Rectal smooth muscle tissue (tissue), 1 donor: ENCODE results near the gene MCEMP1.

Experiments used
- H3K27ac ChIP-seq: one replicate; pipeline ENCODE4 v1.7.0; 2013; ENCODE audit warnings: low read depth, low read length, inconsistent platforms
- H3K27me3 ChIP-seq: one replicate; pipeline ENCODE4 v1.7.0; 2013; ENCODE audit warnings: low read length; ENCODE audit not compliant: control insufficient read depth, insufficient read depth
- H3K36me3 ChIP-seq: one replicate; pipeline ENCODE4 v1.7.0; 2013; ENCODE audit warnings: low read length; ENCODE audit not compliant: control insufficient read depth, insufficient read depth
- H3K4me1 ChIP-seq: one replicate; pipeline ENCODE4 v1.7.0; 2013; ENCODE audit warnings: low read length; ENCODE audit not compliant: control insufficient read depth, insufficient read depth
- H3K4me3 ChIP-seq: one replicate; pipeline ENCODE4 v1.7.0; 2013; ENCODE audit warnings: low read length
- H3K9ac ChIP-seq: one replicate; pipeline ENCODE4 v1.7.0; 2013; ENCODE audit warnings: low read length

The MCEMP1 gene, protein sequence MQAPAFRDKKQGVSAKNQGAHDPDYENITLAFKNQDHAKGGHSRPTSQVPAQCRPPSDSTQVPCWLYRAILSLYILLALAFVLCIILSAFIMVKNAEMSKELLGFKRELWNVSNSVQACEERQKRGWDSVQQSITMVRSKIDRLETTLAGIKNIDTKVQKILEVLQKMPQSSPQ

DNA sequence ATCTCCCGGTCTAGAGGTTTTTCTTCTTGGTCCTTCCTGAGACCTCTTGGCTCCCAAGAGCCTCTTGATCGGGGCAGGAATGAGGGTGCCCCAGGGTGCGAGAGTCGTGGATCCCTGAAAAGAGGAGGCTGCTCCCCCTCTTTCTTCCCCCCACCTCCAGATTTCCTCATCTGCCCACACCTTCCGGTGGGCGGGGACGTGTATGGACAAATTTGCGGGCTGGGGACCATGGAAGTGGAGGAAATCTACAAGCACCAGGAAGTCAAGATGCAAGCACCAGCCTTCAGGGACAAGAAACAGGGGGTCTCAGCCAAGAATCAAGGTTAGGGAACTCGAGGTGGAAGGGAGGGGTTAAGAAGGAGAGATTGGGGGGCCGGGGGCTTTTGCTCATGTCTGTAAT, at the start of gene MCEMP1:
Gene MCEMP1 (plus strand): TSS at position 237 of the 400 bp plus-strand sequence. CDS start 31 bp downstream, at position 268.
- no peaks in the 10 kb centered on the region for H3K27me3 ChIP-seq

DNA sequence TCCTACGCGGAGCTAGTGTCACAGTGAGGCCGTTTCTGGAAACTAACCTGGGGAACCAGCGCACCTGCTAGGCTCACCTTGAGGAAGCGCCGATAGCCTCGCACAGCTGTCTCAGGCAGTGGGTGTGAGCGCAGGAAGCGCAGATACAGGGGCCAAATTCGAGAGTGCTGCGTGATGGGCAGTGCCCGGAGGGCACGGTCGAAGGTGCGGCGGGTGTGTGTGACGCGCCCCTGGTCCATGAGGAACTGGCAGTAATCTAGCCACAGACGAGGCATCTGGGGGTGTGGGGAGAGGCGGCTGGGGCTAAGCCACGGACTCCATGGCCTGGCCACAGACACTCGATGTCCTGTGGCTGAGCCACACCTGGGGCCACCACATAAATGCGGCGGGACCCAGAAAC, 49.7 kb upstream of the MCEMP1 start:
- Histone ChIP-seq H3K27ac (no peak overlapping the region), H3K4me1 (peaks cover 10% of the 10 kb centered on the region), H3K27me3 (no peaks in the 10 kb centered on the region), H3K4me3 (no peak overlapping the region), H3K9ac (no peak overlapping the region), H3K36me3 (peaks cover 23% of the 10 kb centered on the region)

More for the DNA sequence above, at the start of gene MCEMP1:
- Histone ChIP-seq H3K36me3 (peaks cover under 1% of the 10 kb centered on the region), H3K9ac (no peak within 1 kb of the TSS), H3K4me3 (no peak within 1 kb of the TSS), H3K4me1 (peaks cover 2% of the 10 kb centered on the region), H3K27ac (no peak within 1 kb of the TSS)

DNA sequence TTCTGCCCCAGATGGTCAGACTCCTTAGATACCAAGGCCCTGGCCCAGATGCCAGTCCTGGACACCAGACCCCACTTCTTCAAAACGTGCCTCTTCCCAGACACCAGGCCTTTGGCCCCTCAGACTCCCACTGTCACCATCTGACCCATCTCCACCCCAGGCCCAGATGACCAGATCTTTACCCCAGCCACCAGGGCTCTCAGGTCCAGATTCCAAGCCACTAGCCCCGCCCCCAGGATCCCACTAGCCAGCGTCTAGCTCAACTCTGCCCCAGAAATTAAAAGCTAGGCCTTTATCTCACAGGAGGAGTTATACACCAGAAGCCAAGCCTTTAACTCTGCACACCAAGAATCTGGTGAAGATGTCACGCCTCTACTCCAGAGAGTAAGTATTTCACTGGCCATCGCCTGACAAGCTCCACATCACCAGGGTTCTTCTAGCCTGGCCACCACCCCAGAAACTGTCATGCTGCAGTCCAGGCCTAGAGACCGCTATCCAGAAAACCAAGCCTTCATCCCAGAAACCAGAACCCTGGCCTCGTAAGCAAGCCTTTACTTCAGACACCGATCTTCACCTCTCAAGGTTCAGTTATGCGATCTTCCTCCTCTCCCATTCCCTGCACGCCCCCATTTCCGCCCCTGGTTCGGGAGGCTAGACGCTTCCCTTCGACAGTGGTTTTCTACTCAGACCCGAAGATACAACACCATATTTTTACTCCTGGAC, 48.1 kb upstream of the MCEMP1 start:
- Histone ChIP-seq H3K27ac (peak overlapping the region; percentile 79), H3K9ac (peak overlapping the region; percentile 84), H3K36me3 (peaks cover 9% of the 10 kb centered on the region), H3K4me1 (peaks cover 10% of the 10 kb centered on the region), H3K4me3 (peak overlapping the region; percentile 95), H3K27me3 (no peaks in the 10 kb centered on the region)

DNA sequence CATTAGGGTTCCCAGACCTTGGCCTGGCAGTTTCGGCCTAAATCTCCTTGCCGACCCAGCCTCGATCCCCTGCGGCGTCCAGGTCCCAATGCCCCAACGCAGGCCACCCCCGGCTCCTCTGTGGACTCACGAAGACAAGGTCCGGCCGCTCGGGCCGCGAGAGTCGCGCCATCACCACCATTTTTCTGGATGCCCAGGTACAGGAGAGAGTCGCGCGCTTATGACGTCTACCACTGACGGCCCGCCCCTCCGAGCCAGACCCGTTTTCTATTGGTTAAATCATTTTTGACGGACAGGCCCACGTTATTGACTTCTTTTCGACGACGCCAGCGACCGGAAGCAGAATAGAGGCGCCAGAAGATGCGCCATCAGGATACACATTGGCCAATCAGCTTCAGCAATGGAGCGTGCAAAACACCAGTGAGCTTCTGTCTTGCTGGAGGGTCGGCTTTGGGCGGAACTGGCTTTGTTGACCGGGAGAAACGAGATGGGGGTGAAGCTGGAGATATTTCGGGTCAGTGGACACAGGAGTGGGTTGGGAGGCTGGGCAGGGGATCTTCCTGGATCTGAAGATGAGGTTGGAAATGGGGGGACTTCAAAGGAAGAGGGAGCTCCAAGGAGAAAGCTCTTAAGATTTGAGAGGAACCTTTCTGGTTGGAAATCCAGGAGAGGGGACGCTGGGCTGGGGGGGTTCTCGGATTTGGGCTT, 47.4 kb upstream of the MCEMP1 start, which contains the start of the genes PET100 and XAB2:
Gene PET100 (plus strand): TSS at position 447 of the 708 bp plus-strand sequence. CDS start 41 bp downstream, at position 488.
Gene XAB2 (minus strand): TSS at position 199 of the 708 bp plus-strand sequence. CDS start 18 bp downstream, at position 181.
- H3K27me3 ChIP-seq = no peaks in the 10 kb centered on the region
- peak within 1 kb of the TSS; percentile 84 for H3K9ac ChIP-seq
- peak within 1 kb of the TSS; percentile 79 for H3K27ac ChIP-seq
- H3K36me3 ChIP-seq = peaks cover 7% of the 10 kb centered on the region
- peaks cover 10% of the 10 kb centered on the region for H3K4me1 ChIP-seq
- H3K4me3 ChIP-seq = peak within 1 kb of the TSS; percentile 95

DNA sequence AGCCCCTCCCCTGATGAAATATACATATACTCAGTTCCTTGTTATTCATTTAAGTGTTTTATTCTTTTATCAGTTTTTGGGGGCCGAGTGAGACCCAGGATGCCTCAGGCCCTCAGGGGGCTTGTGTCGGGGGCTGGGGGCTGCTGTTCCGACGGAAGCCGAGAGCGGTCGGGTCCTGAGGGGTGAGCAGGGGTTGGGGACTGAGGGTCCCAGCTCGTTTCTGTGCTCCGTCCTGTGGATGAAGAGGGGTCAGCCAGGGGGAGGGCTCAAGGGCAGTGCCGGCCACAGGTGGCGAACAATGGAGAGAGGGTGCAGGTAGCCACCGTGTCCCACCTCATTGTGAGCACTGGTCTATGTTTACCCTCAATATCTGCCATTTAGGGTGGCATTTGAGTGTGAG, 45.3 kb upstream of the MCEMP1 start:
- H3K4me1 ChIP-seq = peaks cover 10% of the 10 kb centered on the region
- peaks cover 5% of the 10 kb centered on the region for H3K36me3 ChIP-seq
- H3K4me3 ChIP-seq = no peak overlapping the region
- no peak overlapping the region for H3K27ac ChIP-seq
- H3K9ac ChIP-seq = no peak overlapping the region
- peaks cover 3% of the 10 kb centered on the region for H3K27me3 ChIP-seq

DNA sequence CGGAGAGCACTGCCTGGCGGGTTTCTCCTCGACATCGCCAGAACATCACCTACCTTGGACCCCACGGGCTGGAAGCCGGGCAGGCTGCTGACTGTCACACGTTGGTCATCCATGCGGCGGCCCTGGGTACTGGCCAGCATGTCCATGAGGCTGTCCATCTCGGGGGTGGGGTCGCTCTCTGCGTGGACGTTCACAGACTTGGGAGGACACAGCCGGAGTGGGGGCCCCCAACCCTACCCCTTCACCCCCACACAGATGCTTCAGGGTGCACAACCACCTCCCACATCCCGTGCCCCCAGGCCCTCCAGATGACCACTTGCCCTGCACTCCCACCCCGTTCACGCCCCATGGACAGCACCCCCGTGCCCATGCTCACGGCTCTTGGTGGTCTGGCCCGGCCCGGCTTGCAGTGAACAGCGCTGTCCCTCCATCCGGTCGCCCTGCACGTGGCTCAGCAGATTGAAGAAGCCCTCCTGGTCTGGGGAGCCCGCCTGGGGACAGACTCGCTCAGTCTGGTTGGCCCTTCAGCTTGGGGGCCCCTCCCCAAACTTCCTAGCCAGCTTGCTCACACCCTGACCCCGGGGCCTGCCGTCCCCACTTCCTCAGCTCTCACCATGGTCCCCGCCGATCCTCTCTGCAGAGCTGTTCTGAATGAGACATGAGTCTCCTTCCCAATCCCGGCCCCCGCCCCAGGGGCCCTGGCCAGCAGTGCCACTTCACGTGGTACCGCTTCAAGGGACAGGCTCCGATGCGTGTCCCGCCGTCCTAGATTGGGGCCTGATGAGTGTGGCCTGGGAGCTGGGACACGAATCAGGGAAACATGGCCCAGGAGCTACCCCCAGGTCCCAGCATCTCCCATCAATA, 44.3 kb upstream of the MCEMP1 start:
- H3K27ac ChIP-seq = no peak overlapping the region
- no peaks in the 10 kb centered on the region for H3K36me3 ChIP-seq
- peaks cover 9% of the 10 kb centered on the region for H3K4me1 ChIP-seq
- peaks cover 4% of the 10 kb centered on the region for H3K27me3 ChIP-seq
- no peak overlapping the region for H3K4me3 ChIP-seq
- H3K9ac ChIP-seq = no peak overlapping the region

DNA sequence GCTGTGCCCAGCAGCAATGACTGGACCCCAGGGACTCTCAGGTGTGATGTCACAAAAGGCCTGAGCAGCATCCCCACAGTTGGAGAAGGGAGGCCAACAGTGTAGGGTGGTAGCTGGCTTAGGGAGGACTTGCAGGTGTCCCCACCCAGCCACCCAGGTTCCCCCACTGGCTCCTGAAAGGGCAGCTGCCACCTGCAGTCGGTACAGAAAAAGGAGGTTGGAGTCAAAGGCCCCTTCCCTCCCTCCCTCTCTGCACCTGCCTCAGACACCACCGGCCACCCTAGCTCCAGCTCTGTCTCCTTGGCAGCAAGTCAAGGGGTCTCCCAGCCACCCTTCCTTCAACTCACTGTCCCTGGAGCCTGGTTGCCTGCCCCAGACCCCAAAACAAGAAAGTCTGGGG, 43.2 kb upstream of the MCEMP1 start, which contains the start of gene PCP2:
Gene PCP2 (minus strand): TSS at position 22 of the 400 bp plus-strand sequence. CDS start 262 bp downstream, outside the sequence.
- no peak within 1 kb of the TSS for H3K27ac ChIP-seq
- H3K36me3 ChIP-seq = no peaks in the 10 kb centered on the region
- H3K4me1 ChIP-seq = peaks cover 2% of the 10 kb centered on the region
- H3K4me3 ChIP-seq = no peak within 1 kb of the TSS
- H3K27me3 ChIP-seq = peaks cover 4% of the 10 kb centered on the region
- H3K9ac ChIP-seq = no peak within 1 kb of the TSS

DNA sequence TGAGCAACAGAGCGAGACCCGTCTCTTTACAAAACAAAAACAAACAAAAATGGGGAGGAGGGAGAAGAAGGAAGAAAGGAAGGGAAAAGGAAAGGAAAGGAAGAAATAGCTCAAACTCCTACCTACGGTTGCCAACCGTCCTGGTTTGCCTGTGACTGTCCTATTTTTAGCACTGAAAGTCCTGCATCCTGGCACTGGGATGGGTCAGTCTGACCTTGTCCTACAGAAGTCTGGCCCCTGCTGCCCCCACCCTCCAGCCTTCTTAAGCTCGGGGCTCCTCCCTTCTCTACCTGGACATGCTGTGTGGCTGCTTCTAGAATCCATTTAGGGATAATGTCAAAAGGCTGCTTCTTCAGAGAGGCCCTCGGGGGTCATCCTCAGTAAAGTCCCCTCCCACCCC, 41.2 kb upstream of the MCEMP1 start:
- Histone ChIP-seq H3K36me3 (peaks cover 7% of the 10 kb centered on the region), H3K27me3 (peaks cover 4% of the 10 kb centered on the region)

DNA sequence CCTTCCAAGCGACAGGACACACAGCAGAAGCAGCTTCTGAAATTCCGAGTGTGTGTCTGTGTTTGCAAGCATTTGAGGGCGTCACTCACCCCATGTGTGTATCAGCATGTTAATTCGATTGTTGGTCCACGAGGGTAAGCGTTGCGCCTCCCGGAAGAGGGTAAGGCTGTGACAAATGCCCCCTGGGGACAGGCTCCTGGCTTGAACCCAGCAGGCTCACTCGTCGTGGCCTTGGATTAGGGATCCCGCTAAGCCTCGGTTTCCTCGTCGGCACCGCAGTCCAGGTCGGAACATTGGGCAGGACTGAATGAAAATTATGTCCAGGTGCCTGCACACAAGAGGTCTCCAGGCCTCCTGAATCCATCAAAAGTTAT, 40.6 kb upstream of the MCEMP1 start:
- no peak overlapping the region for H3K27ac ChIP-seq
- H3K4me3 ChIP-seq = peak overlapping the region; percentile 5
- peaks cover 7% of the 10 kb centered on the region for H3K36me3 ChIP-seq
- H3K27me3 ChIP-seq = peaks cover 4% of the 10 kb centered on the region
- H3K9ac ChIP-seq = no peak overlapping the region
- no peaks in the 10 kb centered on the region for H3K4me1 ChIP-seq

More for the DNA sequence above, 41.2 kb upstream of the MCEMP1 start:
- Histone ChIP-seq H3K4me3 (no peak overlapping the region), H3K4me1 (no peaks in the 10 kb centered on the region), H3K27ac (no peak overlapping the region), H3K9ac (no peak overlapping the region)

DNA sequence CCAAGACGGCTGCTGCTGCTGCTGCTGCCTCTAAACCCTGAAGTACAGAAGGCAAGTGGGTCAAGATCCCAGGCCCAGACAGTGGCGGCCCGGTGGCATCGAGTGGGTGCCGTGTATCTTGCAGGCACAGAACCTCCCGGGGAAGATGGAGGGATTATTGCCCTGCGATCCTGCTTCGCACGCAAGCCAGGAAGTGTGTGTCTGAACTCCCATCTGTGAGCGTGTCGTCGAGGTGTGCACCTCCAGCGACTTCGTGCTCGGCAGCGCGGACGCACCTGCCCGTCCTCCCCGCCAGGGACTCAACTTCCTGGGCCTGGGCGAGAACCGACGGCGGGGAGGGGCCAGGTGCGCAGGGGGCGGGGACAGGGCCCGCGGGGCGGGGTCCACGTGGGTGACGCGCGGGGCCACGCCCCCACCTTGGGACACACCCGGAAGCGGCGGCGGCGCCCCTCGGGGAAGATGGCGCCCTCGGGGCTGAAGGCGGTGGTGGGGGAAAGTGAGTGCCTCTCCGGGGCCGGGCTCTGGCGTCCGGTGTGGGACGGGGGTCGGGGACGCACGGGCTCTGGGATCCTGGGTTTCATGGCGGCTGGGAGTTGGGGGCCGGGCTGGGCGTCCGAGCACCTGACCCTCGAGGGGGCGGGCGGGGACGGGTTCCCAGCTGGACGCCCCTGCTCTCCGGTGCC, 40.1 kb upstream of the MCEMP1 start, which contains the start of gene STXBP2:
Gene STXBP2 (plus strand): TSS at position 420 of the 683 bp plus-strand sequence. CDS start 40 bp downstream, at position 460.
- H3K27me3 ChIP-seq = peaks cover 4% of the 10 kb centered on the region
- no peaks in the 10 kb centered on the region for H3K4me1 ChIP-seq
- peaks cover 7% of the 10 kb centered on the region for H3K36me3 ChIP-seq
- no peak within 1 kb of the TSS for H3K27ac ChIP-seq
- H3K4me3 ChIP-seq = peak within 1 kb of the TSS; percentile 71
- H3K9ac ChIP-seq = peak within 1 kb of the TSS; percentile 45
